Astrocyte (in vitro differentiated cells and primary cell): ENCODE data around the gene CD68.

Experiments used
- EZH2 ChIP-seq: IDR thresholded peaks from 2 replicates; pipeline ENCODE4 v1.6.1; 2012; ENCODE audit warnings: mild to moderate bottlenecking, low read length, inconsistent platforms; ENCODE audit not compliant: insufficient read depth
- TF ChIP-seq, protein P1 (sequence below): IDR thresholded peaks from 2 replicates; pipeline ENCODE4 v1.5.1; 2011; ENCODE audit warnings: low read depth, mild to moderate bottlenecking, inconsistent platforms, low read length, moderate library complexity; ENCODE audit not compliant: insufficient read depth

DNA sequence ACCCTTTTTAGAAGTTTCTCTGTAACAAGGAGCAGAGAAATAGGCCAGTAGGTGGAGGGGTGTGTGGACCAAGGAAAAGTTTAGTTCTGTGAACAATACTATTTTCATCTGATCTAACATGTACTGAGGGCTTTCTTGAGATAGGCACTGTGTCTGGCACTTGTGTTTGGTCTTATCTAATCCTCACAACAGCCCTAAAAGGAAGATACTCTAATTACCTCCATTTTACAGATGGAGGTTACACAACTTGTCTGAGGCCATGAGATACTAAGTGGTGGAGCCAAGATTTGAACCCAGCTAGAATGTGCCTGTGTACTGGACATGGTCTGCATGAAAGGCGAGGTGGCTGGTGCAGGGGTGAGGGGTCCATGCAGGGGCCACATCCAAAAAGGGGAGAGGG is 26.1 kb upstream of the CD68 start:
- TF ChIP-seq, protein P1, sequence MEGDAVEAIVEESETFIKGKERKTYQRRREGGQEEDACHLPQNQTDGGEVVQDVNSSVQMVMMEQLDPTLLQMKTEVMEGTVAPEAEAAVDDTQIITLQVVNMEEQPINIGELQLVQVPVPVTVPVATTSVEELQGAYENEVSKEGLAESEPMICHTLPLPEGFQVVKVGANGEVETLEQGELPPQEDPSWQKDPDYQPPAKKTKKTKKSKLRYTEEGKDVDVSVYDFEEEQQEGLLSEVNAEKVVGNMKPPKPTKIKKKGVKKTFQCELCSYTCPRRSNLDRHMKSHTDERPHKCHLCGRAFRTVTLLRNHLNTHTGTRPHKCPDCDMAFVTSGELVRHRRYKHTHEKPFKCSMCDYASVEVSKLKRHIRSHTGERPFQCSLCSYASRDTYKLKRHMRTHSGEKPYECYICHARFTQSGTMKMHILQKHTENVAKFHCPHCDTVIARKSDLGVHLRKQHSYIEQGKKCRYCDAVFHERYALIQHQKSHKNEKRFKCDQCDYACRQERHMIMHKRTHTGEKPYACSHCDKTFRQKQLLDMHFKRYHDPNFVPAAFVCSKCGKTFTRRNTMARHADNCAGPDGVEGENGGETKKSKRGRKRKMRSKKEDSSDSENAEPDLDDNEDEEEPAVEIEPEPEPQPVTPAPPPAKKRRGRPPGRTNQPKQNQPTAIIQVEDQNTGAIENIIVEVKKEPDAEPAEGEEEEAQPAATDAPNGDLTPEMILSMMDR, result no peak
- no peak for TF ChIP-seq EZH2
